Purkinje cell (primary cell): ENCODE measurements around the gene CITED1. TPM values are rescaled to one million over a fixed set of nuclear protein-coding genes. Genes with fewer than 3 reads are reported as not detected.

Source experiments
- polyA plus RNA-seq: library from polyadenylated mRNA; unstranded; fragments of >200 nt; fragmentation: Nextera tagmentation; gene quantifications from 2 replicates; pipeline ENCODE4 v1.2.1, GENCODE V29; 2014

Gene CITED1
- 3.6 and 10.1 TPM in 2 replicates for polyA plus RNA-seq

GRCh38 chrX:72305286-72306084, at the start of gene CITED1:
CITED1 (minus strand) TSS chrX:72305914; CDS start chrX:72302869, 3,045 bp downstream.

Other genes with a start within 250 kb of the CITED1 start
- gene RTL5, start 174.0 kb downstream of the CITED1 start, polyA plus RNA-seq: 3.0 and 3.5 TPM in 2 replicates
- 81.6 and 122 TPM in 2 replicates for gene PIN4, start 124.2 kb downstream of the CITED1 start, polyA plus RNA-seq
- 0.42 TPM in 1 of 2 replicates, not detected in the other for gene ERCC6L, start 66.9 kb downstream of the CITED1 start, polyA plus RNA-seq
- 170 and 215 TPM in 2 replicates for gene RPS4X, start 28.7 kb downstream of the CITED1 start, polyA plus RNA-seq